Fibroblast of skin of right biceps (primary cell): ENCODE measurements around the gene CCK.
A peak's percentile ranks its signal among the peaks of the same experiment; 100 is the strongest.
"Not testable (repeated sequence)": the region's sequence is repeated elsewhere in the genome, so short reads cannot be mapped to it uniquely, and the experiment has no call there.

Experiments
- DNase-seq: peaks from one replicate; pipeline ENCODE4 v3.0.0-alpha.2; 2013

The CCK gene, protein sequence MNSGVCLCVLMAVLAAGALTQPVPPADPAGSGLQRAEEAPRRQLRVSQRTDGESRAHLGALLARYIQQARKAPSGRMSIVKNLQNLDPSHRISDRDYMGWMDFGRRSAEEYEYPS

DNA sequence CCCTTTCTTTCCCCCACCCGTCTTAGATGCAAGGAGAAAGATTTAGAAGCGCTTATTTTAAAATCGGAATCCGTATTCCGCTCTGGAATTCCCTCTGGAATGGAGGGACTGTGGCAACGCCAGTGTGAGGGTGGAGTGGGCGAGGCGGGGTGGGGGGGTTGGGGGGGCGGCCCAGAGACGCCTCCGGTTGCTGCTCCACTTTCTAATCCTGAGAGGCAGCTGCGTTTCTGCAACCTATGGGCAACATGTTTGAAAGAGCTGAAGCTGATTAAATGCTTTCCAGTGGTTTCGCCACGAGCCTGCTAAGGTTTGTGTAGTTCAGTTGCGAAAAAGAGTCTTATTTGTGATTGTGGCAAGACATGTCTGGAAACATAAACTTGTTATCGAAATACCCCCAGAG, at the start of gene CCK:
TSS of gene CCK (minus strand) at position 101 of the 400 bp plus-strand sequence. CDS start 2,555 bp downstream, outside the sequence.
- DNase-seq: no peak

DNA sequence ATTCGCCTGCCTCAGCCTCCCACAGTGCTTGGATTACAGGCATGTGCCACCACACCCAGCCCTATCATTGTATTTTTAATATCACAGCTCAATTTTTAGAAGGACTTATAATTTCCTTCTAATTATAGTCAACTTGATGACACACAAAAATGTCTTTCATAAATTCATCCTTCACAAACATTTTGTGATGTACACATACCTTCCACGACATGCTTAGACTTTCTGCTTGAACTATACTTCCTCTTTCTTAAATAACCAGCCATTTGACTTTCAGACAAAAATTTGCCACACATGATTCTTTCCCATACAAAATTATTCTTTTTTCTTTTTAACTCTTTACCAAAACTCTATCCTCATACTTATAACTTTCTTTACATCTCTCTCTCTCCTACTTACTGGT, 48.4 kb upstream of the CCK start:
- DNase-seq: no peak

DNA sequence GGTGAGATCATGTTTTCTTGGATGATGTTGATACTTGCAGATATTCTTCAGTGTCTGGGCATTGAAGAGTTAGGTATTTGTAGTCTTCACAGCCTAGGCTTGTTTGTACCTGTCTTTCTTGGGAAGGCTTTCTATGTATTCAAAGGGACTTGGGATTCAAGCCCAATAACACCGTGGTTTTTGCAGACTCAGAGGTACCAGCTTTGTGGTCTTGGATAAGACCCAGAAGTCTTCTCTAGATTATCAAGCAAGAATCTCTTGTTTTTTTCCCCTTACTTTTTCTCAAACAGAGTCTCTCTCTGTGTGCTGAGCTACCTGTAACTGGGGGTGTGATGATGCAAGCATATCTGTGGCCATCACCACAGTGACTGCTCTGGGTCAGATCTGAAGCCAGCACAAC, 42.7 kb upstream of the CCK start:
- no peak for DNase-seq

DNA sequence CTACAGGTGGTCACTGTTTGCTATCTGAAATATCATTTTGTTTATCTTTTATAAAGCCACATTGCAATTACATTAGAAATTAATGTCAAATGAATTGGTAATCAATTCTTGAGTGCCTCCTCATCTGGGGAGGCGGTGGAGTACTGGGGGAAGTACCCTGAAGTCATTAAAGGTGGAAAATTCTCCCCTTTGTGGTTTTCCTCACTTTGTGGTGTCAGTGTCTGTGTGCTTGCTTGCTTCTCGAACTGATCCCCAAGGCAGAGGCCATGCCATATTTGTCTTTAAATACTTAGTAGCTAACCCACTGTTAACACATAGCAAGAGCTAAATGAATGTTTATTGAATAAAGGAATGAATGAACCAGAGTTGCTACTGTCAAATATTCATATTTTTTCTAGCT, 40.5 kb upstream of the CCK start:
- DNase-seq: no peak

DNA sequence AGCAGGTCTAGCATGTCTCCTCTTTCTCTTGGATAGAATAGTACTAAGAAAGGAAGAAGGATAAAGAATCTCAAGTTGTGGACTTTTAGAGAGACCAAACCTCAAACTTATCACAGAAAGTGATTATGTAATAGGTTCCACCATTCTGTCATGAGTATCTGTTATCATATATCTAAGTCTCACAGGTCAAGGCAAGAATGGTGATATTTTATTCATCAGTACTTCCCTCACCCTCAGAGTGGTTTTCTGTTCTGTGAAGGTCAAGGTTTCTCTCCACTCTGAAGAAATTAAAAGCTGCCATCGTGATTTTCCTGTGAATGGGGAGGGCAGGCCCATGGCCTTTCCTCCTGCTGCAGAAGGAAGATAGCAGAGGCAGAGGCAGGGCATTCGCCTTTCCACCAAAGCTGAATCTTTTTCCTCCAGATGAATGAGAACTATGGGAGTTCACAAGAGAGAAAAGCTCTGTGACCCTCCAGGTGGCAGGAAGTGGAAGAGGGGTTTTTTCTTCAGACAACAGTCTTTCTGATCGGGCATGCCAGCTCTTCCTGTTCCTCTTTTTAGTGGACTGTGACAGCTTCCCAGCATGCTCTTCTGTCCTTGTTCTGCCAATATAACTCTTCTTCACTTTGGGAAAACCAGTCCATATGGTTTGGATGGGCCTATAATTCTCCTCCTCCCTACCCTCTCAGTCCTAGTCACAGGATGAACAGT, 37.1 kb upstream of the CCK start:
- no peak for DNase-seq

DNA sequence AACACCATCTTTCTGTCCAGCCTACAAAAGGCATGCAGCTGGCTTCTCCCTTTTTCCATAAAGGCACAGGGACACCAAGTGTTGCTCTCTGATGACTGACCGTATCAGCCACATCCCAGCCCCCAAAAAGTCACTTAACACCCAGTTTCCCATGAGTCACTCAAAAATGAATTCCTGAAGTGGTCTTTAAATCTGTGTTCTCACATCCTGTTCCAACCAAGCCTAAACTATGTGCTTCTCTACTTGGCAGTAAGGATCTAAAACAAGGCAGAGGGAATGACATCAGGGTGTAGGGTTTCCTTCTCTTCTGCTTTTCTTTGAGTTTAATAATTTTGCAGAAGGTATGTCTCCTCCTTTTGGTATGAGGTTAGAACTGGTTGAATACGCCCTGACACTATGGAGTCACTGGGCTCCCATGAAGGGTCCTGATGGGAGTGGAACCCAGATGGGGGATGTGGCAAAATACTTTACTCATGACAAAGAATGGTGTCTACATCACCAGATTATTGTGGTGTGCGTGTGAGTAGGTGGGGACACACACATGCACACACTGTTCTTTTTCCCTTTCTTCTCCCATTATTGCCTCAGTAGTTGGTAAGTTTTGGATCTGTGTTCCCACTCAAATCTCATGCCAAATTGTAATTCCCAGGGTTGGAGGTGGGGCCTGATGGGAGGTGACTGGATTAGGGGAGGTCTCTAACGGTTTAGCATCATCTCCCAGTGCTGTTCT, 35.6 kb upstream of the CCK start:
- peak; percentile 40 for DNase-seq

DNA sequence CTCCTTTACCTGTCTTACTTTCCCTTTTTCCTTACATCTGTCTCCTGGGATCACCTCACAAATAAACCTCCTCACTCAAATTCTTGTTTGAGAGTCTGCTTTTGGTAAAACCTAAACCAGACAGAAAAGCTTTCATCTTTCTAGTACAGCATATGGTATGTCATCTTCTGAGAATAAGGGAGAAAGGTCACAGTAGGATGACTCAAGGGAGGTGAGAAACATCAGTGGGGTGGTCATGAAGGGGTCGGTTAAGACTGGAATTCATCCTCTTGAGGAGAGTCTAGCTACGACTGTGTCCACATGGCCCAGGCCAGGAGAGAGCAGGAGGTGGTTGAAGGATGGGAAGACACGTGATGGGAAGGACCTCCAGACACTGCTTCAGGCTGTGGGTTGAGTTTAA, 34.8 kb upstream of the CCK start:
- DNase-seq: no peak

DNA sequence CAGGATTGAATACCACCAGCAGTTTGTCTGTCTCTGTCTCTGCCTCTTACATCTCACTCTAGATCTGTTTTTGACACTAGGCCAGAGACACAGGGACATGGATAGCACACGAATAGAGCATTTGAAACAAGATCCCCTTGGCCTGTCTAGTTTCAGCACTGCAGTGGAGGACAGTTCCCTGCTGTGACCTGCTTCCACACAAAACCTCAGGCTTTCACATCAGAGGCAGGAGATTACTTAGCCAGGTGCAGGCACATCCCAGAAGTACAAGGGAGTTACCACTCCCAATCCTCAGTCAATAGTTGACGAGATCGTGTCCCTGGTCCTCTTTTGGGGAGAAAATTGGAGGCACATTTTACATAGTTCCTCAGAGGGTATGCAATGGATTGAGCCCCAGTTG, 34.0 kb upstream of the CCK start:
- DNase-seq: peak; percentile 31

DNA sequence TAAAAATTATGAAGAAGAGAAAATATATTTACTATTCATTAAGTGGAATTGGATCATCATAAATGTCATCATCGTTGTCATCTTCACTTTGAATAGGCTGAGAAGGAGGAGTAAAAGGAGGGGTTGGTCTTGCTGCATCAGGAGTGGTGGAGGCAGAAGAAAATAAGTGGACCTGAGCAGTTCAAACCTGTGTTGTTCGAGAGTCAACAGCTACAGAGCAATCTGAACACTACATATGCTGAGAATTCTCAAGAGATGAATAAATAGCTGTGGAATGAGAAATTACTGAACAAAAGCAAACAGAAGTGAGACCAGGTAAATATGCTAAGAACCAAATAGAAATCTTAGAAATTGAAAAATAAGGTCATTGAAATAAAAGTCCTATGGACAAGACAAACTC, 32.3 kb upstream of the CCK start:
- no peak for DNase-seq

DNA sequence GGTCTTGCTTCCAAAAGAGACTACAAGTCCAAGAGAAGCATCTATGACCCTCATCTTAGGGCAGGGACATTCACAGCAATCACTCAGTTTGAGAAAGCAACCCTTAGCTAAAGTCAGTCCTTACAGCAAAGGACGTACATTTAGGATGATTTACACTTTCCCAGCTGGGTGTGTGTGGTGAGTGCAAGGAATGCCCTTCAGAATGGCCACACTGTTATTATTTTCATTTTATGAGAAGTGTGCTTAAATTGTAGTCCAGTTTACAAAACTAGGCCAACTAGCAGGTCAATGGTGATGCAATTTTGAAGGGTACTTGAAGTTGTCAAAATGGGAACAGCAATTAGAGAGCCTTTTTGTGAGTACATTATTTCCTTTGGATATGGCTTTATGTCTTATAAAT, 26.0 kb upstream of the CCK start:
- DNase-seq: no peak

DNA sequence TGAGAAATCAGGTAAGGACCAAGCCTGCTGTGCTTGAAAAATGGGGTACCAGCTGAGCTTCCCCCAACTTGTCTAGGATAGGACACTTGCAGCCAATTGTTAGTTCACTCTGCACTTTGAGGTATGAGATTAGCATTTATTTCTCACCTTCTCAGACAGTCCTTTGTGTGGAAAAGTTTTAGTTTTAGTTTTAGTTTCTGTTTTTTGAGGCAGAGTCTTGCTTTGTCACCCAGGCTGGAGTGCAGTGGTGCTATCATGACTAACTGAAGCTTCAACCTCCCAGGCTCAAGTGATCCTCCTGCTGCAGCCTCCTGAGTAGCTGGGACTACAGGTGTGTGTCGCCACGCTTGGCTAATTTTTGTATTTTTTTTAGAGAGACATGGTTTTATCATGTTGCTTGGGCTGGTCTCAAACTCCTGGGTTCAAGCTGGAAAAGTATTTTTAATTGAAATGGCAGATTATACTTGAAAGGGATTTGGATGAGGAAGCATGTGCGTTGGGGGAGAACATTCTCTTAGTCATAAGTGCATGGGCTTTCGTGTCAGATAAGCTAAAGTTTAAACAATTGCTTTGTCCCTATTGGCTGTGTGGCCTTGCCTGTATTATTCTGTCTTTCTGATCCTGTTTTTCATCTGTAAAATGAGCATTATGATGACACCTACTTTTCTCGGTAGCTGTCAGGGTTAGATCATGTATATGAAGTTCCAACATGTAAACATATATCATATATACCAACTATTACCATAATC, 25.2 kb upstream of the CCK start:
- DNase-seq: no peak

DNA sequence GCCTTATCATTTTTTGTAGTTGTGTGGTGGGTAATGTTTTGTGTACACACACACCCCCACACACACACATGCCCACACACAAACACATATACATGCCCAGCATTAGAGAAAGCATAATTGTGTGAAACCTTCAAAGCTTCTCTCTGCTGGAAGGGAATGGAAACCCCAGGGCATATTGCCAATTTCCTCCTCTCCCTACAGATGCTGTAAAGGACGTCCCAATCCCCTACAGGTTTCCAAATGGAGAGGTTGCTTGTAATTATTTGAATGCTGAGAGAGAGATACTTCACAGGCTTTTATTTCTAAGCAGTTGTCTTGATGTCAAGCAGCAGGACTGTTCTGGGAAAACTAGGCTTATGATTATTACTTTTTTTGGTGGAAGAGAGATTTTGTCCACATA, 23.0 kb upstream of the CCK start:
- no peak for DNase-seq

DNA sequence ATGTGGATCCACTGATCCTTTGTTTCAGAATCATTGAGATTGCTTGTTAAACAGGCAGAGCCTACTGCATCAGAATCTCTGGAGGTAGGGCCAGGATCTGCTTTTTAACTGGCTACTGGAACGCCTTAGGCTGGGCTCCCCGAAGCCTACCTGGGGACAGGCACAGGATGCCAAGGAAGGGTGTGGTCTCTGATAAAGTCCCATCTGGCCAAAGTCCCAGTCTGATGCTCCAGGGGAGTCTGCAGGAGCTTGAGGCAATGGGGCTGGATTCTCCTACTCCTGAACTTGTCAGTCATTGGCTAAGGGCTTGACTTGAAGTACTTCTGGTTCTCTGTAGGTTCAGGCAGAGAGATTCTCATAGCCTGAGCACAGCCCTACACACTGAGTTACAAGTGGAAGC, 22.4 kb upstream of the CCK start:
- DNase-seq: no peak

DNA sequence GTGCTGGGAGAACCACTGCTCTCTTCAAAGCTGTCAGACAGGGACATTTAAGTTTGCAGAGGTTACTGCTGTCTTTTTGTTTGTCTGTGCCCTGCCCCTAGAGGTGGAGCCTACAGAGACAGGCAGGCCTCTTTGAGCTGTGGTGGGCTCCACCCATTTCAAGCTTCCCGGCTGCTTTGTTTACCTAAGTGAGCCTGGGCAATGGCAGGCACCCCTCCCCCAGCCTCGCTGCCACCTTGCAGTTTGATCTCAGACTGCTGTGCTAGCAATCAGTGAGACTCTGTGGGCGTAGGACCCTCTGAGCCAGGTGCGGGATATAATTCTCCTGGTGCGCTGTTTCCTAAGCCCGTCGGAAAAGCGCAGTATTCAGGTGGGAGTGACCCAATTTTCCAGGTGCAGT, 21.4 kb upstream of the CCK start:
- DNase-seq: not testable (repeated sequence)

DNA sequence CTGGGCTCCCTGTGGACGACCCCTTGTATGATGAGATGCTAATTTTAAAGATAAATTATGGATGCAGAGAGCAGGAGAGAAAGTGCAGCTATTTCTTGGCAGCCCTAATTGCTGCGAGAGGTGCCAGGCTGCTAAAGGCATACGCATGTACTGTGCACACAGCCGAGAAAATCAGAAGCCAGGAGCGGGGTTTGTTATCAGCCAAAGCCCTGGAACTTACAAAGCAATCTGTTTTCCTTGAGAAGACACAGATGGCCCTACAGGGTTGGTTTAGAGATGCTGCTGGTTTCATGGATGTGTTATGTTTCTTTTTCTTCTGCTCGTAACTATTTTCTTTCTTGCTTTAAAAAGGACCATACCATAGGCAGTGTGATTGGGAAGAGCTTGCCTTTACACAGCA, 11.7 kb upstream of the CCK start:
- no peak for DNase-seq

DNA sequence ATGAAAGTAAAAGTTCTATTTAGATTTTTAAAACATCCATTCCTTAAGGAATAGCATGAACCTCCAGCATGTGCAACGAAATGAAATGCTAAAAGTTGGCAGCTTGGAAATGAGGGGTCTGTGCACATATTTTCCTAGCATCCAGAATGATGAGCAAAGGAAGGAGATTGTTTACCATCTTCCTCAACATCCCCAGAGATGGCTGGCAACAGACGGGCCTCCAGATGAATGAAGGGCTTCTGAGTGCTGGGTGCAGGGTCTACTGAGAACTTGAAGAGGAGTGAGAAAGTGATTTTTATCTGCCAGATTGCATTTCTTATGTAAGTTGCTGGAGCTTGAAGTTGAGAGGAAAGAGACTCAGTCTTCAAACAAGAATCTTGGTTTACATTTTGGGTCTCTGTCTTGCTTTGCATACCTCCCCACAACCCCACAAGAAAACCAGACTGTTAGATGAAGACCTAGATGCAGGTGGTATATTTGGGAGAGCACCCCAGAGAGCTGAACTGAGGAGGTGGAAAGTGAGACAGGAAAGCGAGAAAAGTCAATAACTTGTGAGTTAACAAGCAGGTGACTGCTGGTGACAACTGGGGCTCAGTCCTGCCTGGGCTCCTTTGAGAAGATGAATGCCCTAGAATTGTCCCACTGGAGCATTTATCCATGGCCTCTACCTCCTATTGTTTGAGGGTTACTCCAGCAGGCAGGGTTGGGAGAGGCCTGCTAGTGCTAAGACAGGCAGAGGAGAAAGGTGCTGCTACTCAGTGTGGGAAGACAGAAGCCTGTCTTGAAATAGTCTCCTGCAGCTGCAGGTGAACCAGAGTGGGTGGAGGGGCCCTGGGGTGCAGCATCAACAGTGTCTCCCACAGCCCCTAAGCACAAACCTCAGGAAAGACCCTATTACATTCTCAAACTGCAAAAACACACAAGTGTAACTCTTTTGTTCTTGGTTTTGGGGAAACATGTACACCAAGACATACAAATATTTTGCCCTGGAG, 10.5 kb upstream of the CCK start:
- no peak for DNase-seq

DNA sequence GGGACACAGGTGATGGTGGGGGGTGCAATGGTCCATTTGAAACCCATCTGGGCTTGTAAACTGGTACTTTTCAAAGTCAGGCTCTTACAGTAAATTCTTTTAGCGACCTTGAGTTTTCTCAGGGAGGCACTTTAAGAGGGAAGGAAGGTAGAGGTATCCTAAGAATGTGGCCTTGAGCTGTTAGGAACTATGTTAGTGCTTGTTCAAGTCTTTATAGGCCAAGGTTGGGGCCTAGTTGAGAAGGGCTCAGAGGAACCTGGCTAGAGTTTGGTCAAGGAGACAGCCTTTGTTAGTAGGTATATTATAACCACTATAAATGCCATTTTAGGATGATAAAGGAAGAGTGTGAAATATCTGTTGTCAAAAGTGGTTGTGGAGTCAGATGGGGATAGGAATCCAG, 9.2 kb upstream of the CCK start:
- no peak for DNase-seq

DNA sequence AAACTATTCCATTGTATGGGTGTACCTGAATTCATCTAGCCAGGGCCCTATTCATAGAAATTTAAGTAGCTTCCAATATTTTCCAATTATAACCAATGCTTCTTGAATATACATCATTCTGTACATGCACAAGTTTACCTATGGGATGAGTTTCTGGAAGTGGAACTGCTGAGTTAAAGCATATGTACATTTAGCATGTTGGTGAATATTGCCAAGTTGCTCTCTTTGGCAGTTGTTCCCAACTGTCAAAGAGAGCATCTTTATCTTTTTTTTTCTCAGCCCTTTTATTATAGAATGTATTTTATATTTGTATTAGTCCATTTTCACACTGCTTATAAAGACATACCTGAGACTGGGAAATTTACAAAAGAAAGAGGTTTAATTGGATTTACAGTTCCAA, 8.3 kb upstream of the CCK start:
- no peak for DNase-seq

DNA sequence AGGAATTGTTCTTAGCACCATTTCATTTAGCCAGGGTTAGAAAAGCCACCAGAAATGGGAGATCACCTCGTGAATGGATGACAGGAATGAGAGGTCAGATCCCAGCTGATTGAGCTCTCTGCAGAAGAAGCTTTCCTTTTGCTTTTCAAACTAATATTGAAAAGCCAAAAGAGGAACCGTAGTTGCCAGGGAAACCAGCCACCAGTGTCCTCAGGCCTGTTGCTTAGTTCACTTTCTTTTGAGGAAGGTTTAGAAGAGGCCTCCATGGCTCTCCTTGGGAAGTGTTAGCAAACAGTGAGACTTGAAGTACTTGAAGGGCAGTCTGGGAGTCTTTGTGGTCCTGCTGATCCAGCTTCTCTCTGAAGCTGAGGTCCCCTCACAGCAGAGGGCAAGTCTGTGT, 7.4 kb upstream of the CCK start:
- no peak for DNase-seq

DNA sequence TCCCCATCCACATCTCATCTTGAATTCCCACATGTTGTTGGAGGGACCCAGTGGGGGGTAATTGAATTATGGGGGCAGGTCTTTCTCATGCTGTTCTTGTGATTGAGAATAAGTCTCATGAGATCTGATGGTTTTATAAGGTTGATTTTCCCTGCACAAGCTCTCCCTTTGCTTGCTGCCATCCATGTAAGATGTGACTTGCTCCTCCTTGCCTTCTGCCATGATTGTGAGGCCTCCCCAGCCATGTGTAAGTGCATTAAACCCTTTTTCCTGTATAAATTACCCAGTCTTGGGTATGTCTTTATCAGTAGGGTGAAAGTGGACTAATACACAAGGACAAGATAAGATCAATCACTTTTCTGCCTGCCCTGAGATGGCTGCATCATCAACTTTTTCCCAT, 5.8 kb upstream of the CCK start:
- no peak for DNase-seq

DNA sequence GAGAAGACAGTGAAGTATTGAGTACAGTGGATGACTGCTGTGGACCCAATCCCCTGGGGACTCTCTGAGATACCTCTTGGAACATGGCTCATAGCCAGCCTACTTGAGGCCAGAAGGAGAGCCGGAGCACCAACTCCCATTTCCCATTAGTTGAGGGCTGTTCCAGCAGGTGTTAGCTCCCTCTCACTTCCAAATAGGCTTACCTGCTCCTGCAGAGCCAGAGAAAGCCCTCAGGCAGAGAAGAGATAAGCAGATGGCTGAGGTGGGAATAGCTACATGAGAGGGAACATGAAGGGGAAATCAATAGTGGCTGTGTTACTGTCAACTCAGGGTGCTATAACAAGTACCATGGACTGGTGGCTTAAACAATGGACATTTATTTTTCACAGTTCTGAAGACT, 4.6 kb upstream of the CCK start:
- DNase-seq: no peak

DNA sequence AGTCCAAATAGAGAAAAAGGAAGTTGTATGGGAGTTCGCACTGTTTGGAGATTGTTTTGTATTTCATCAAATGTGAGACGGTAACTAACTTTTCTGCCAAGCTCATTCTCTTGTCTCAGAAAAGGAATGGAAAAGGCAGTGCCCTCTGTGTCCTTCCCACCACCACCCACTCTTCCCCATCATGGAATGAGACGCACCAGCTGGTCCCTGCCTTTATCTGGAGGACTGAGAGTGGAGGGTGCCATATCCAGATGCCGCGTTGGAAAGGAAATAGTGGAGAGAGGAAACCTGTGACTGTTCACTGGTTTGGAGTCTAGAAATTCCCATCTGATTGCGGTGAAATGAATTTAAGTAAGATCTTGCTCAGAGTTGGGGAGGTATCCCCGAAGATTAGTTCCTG, 3.7 kb upstream of the CCK start:
- DNase-seq: no peak

DNA sequence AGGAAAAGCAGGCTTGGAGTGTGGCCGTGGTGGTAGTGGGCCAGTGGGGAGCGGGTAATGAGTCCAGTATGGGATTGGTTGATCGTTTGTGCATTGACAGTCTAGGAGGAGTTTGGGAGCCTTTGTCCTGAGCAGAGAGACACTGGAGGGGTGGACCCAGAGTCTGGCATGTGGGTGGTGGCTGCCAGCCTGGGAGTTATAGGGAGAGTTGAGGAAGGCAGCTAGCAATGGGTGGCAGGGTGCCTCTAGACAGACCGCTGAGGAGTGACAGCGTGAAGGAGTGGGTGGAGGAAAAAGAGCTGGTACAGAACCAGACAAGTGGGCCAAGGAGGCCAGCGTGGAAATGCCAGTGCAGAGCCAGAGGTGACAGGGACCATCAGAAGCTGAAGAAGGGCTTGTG, 1.9 kb upstream of the CCK start:
- DNase-seq: no peak
